Measurements from ENCODE around the gene ORAI1. TPM values are rescaled to one million over a fixed set of nuclear protein-coding genes. Genes with fewer than 3 reads are reported as not detected.

ORAI1 gene
- total and polyA plus RNA-seq, 4 donors = 15.2 to 33.7 (median 24.8) TPM

DNA sequence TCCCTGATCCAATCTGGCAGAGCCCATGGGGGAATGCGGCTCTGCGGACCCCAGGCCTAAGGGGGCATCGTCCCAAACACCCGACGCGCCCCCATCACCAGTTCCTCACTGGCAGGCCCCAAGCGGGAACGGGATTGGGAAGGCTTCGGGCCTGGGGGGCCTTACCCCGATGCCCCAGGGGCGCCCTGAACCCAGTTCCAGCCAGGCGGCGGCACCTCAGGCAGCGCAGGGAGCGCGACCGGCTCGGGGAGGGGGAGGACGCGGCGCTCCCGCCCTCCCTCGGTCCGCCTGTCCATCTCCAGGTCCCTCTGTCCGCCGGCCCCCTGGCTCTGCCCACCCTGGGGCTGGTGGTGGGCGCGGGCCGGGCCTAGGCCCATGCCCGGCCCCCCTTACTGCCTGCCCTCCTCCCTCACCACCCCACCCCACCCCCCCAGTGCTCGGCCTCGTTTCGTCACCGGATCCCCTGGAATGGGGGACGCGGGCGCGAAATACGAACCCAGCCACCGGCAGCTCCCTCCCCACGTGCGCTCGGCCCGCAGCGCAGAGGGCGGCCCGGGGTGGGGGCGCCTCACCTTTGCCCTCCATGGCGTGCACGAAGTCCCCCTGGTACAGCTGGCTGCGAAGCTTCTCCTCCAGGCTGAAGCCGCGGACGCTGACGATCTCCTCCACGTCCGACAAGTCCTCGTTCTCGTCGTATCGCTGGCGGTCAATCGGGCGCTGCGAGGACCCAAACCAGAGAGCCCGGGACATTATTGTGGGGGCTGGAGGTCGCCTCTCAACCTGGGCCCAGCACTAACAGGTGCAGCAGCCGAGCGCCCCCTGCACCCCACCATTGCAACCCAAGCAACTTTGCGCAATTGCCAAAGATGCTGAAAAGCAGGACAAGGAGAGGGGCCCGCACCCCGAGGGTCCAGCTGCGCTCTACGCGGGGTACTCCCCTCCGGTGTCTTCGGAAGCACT is 47.8 kb upstream of the ORAI1 start:
- DNase-seq = peak; percentile 50 to 59 (median 57)
- WGBS, 2 donors = 21 to 28% methylated on average over 58 to 77 of the region's 77 CpGs
- ATAC-seq (ENCODE audit: insufficient read depth, low FRiP score) = no peak
- Histone ChIP-seq H3K4me1 (ENCODE audit: control insufficient read depth in 5 of 5, insufficient read depth in 5 of 5, low read length in 5 of 5) (peaks cover 0 to 50% (median 11%) of the 10 kb centered on the region in 5 donors), H3K27me3 (ENCODE audit: control insufficient read depth in 3 of 3, insufficient read depth in 3 of 3, low read length in 2 of 3) (no peaks in the 10 kb centered on the region), H3K9me3 (ENCODE audit: control insufficient read depth in 4 of 4, insufficient read depth in 3 of 4, low read length in 3 of 4) (no peaks in the 10 kb centered on the region), H3K9ac (ENCODE audit: insufficient read depth in 1 of 2, low read length in 2 of 2) (no peak overlapping the region), H3K4me3 (peak overlapping the region; percentile 39), H3K36me3 (ENCODE audit: control insufficient read depth in 4 of 4, insufficient read depth in 4 of 4, low read length in 4 of 4) (peaks cover 0 to 14% (median 6%) of the 10 kb centered on the region in 4 donors), H3K27ac (ENCODE audit: low read depth in 1 of 2, low read length in 1 of 2) (peak overlapping the region in 1 of 2 donors; percentile 32)
- TF ChIP-seq, protein P1, sequence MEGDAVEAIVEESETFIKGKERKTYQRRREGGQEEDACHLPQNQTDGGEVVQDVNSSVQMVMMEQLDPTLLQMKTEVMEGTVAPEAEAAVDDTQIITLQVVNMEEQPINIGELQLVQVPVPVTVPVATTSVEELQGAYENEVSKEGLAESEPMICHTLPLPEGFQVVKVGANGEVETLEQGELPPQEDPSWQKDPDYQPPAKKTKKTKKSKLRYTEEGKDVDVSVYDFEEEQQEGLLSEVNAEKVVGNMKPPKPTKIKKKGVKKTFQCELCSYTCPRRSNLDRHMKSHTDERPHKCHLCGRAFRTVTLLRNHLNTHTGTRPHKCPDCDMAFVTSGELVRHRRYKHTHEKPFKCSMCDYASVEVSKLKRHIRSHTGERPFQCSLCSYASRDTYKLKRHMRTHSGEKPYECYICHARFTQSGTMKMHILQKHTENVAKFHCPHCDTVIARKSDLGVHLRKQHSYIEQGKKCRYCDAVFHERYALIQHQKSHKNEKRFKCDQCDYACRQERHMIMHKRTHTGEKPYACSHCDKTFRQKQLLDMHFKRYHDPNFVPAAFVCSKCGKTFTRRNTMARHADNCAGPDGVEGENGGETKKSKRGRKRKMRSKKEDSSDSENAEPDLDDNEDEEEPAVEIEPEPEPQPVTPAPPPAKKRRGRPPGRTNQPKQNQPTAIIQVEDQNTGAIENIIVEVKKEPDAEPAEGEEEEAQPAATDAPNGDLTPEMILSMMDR (IDR thresholded peaks at IDR 0.05; ENCODE audit: control extremely low read depth, extremely low read depth) = no peak

DNA sequence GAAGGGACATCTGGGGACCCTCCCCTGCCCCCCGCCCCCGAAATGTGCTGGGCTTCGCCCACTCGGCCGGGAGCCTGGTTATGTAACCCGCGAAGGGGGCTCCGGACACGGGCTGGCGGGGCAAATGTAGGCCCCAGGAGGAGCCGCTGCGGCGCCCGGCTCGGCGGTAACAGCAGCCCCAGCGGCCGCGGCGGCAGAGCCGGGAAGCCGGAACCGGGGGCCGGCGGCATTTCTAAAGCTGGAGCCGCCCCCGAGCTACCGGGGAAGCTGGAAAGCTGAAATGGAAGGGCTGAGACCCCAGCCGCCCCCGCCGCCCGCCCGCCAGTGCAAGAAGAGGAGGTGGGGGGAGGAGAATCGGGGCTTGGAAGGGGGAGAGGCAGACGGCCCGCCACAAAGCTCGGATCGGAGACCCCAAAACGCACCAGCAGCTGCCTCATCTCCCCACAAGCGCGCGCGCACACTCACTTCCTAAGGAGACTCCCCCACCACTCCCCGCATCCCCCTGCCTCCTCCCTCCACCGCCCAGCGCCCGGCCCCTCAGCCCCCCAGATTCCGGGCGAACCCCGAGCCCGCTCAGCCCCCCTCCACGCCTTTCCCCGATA is 47.0 kb upstream of the ORAI1 start:
- WGBS, 2 donors = 0 to 1% methylated on average over 49 to 53 of the region's 53 CpGs
- DNase-seq = peak; percentile 65 to 76 (median 73)

DNA sequence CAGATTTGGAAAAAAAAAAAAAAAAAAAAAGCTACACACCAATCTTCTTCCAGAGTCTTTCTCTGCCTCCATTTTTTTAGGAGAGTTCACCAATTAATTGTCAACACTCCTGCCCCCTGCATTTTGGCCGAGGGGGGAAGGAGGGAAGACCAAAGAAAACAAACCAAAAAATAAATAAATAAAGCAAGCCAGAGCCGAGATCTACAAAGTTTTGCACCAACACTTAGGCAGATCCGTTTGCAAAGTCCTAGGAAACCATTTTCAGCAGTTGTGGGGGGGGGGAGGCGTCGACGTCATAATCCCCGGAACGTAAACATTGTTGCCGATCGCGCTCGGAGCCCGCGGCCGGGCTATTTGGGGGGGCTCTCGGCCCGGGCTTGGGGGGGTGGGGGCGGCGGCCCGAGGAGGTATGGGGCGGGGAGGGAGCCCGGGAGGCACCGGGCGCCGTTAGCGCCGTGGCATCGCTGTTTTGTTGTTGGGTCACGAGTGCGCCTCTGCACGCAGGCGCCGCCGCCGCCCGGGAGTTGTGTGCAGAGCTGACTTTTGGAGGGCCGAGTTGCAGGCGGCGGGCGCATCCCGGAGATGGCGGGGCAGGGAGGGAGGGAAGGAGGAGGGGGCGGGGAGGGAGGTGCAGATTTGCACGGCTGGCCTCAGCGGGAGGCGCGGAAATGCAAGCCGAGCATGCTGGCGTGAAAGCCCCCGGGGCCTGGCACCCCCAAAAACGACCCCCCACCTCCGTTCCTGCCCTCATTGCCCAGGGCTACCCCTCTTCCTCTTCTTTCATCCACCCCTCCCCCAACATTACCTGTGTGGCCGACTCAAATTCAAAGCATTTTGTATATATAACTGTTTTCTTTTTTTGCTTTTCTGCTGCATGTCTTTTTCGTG is 46.1 kb upstream of the ORAI1 start:
- ATAC-seq (ENCODE audit: insufficient read depth, low FRiP score) = peak; percentile 45

More for the DNA sequence above, 47.0 kb upstream of the ORAI1 start:
- Histone ChIP-seq H3K27me3 (ENCODE audit: control insufficient read depth in 3 of 3, insufficient read depth in 3 of 3, low read length in 2 of 3) (no peaks in the 10 kb centered on the region), H3K9ac (ENCODE audit: insufficient read depth in 1 of 2, low read length in 2 of 2) (peak overlapping the region in 1 of 2 donors; percentile 93), H3K4me1 (ENCODE audit: control insufficient read depth in 5 of 5, insufficient read depth in 5 of 5, low read length in 5 of 5) (peaks cover 0 to 50% (median 11%) of the 10 kb centered on the region in 5 donors), H3K27ac (ENCODE audit: low read depth in 1 of 2, low read length in 1 of 2) (peak overlapping the region; percentile 13 to 54), H3K4me3 (peak overlapping the region; percentile 39), H3K9me3 (ENCODE audit: control insufficient read depth in 4 of 4, insufficient read depth in 3 of 4, low read length in 3 of 4) (no peaks in the 10 kb centered on the region), H3K36me3 (ENCODE audit: control insufficient read depth in 4 of 4, insufficient read depth in 4 of 4, low read length in 4 of 4) (peaks cover 0 to 9% (median 5%) of the 10 kb centered on the region in 4 donors)
- no peak for ATAC-seq (ENCODE audit: insufficient read depth, low FRiP score)
- TF ChIP-seq, protein P1 (IDR thresholded peaks at IDR 0.05; ENCODE audit: control extremely low read depth, extremely low read depth) = no peak

More for the DNA sequence above, 46.1 kb upstream of the ORAI1 start:
- peak overlapping the region; percentile 40 to 93 for H3K9ac ChIP-seq (ENCODE audit: insufficient read depth in 1 of 2, low read length in 2 of 2)
- 1% methylated on average over 52 to 53 of the region's 54 CpGs for WGBS, 2 donors
- H3K27me3 ChIP-seq (ENCODE audit: control insufficient read depth in 3 of 3, insufficient read depth in 3 of 3, low read length in 2 of 3) = no peaks in the 10 kb centered on the region
- peaks cover 0 to 50% (median 11%) of the 10 kb centered on the region in 5 donors for H3K4me1 ChIP-seq (ENCODE audit: control insufficient read depth in 5 of 5, insufficient read depth in 5 of 5, low read length in 5 of 5)
- H3K9me3 ChIP-seq (ENCODE audit: control insufficient read depth in 4 of 4, insufficient read depth in 3 of 4, low read length in 3 of 4) = no peaks in the 10 kb centered on the region
- H3K4me3 ChIP-seq = peak overlapping the region; percentile 48
- peak; percentile 88 to 89 (median 88) for DNase-seq
- H3K27ac ChIP-seq (ENCODE audit: low read depth in 1 of 2, low read length in 1 of 2) = peak overlapping the region; percentile 36 to 84
- TF ChIP-seq, protein P1 (IDR thresholded peaks at IDR 0.05; ENCODE audit: control extremely low read depth, extremely low read depth) = no peak
- H3K36me3 ChIP-seq (ENCODE audit: control insufficient read depth in 4 of 4, insufficient read depth in 4 of 4, low read length in 4 of 4) = peaks cover 0 to 3% (median under 1%) of the 10 kb centered on the region in 4 donors

Data from lung (tissue), 12 donors.